ENCODE data around the gene EFCAB13. TPM values are rescaled to one million over a fixed set of nuclear protein-coding genes. Genes with fewer than 3 reads are reported as not detected.

The EFCAB13 gene
- total and polyA plus RNA-seq, 2 of the 4 experiments (the other 2 are of a cell fraction): 0.77 to 1.4 TPM

- Histone ChIP-seq H4K91ac (ENCODE audit: insufficient read depth, low read depth, low read length) (no peak overlapping the region), H3K18ac (ENCODE audit: low read depth, low read length) (no peak overlapping the region), H4K20me1 (ENCODE audit: insufficient read depth, low read length) (no peaks in the 10 kb centered on the region), H3K23ac (ENCODE audit: low read depth, low read length) (no peak overlapping the region), H3K27ac (ENCODE audit: insufficient read depth, low read length) (no peak overlapping the region), H2AK9ac (replicated peaks; ENCODE audit: low read depth, low read length, poor library complexity) (no peak overlapping the region), H3K4me2 (ENCODE audit: low read depth, low read length) (no peak overlapping the region), H3K4me1 (ENCODE audit: control insufficient read depth, insufficient read depth, low read length) (peaks cover 13% of the 10 kb centered on the region), H3K4ac (ENCODE audit: low read depth, low read length) (no peak overlapping the region), H3K9ac (ENCODE audit: low read depth, low read length) (no peak overlapping the region), H4K5ac (ENCODE audit: low read depth, low read length) (no peak overlapping the region), H2BK20ac (ENCODE audit: low read depth, low read length) (no peak overlapping the region), H3K79me1 (ENCODE audit: low read depth in 1 of 2, low read length in 2 of 2) (peaks cover 4 to 17% of the 10 kb centered on the region in 2 experiments; a peak in 3 of 4 replicates), H3K9me1 (ENCODE audit: insufficient read depth, low read length) (peaks cover 28% of the 10 kb centered on the region), H2BK120ac (ENCODE audit: low read depth, low read length) (no peak overlapping the region), H3K27me3 (ENCODE audit: control insufficient read depth, insufficient read depth, low read length) (no peaks in the 10 kb centered on the region), H3K4me3 (ENCODE audit: insufficient read depth, low read depth, low read length) (no peak overlapping the region), H2AFZ (replicated peaks; ENCODE audit: low read length, poor library complexity) (no peak overlapping the region), H2BK15ac (ENCODE audit: low read depth, low read length) (no peak overlapping the region), H3K14ac (replicated peaks; ENCODE audit: low read depth, low read length) (no peak overlapping the region), H3K56ac (ENCODE audit: extremely low read depth, insufficient read depth, low read length) (no peak overlapping the region), H3K9me3 (ENCODE audit: control insufficient read depth, insufficient read depth, low read length) (no peaks in the 10 kb centered on the region), H2BK5ac (ENCODE audit: low read depth, low read length, poor library complexity, severe bottlenecking) (no peak overlapping the region), H4K8ac (ENCODE audit: low read depth in 2 of 2, low read length in 2 of 2) (no peak overlapping the region), H2AK5ac (ENCODE audit: low read depth, low read length) (no peak overlapping the region), H3K36me3 (ENCODE audit: control insufficient read depth, insufficient read depth, low read length) (peaks cover 52% of the 10 kb centered on the region)
- POLR2A ChIA-PET (ENCODE audit: unreplicated experiment): no interaction called here
- ATAC-seq (ENCODE audit: low read depth) (no peak), DNase-seq (no peak)
- WGBS, 2 experiments (ENCODE audit: extremely low coverage in 2 of 2, insufficient read length in 1 of 2): no CpG with 5 or more reads among the region's 8 CpGs
- CTCF ChIA-PET: no interaction called here
- BruUV-seq (replicated peaks): no TSS peak
- dilution Hi-C loops (cut with HindIII; ENCODE audit: low sequenced_read_pairs, unreplicated experiment): no loop called here
- intact Hi-C loops (cut with micrococcal nuclease): no loop called here
- in situ Hi-C loops (cut with MboI; ENCODE audit: low sequenced_read_pairs): no loop called here
- TF ChIP-seq CEBPB (IDR thresholded peaks at IDR 0.05; ENCODE audit: low read depth, low read length): peak; percentile 68
- no peak for TF ChIP-seq ELK1 (IDR thresholded peaks at IDR 0.05; ENCODE audit: borderline replicate concordance, low read depth, low read length)
Measured at GRCh38 chr17:47291242-47291873, 32.4 kb upstream of the EFCAB13 start.

All from IMR-90 (cell line).